Tongue (tissue), 2 donors: ENCODE measurements around the gene ITFG2. TPM values are rescaled to one million over a fixed set of nuclear protein-coding genes. Genes with fewer than 3 reads are reported as not detected.
A peak's percentile ranks its signal among the peaks of the same experiment; 100 is the strongest.
"Not testable (repeated sequence)": the region's sequence is repeated elsewhere in the genome, so short reads cannot be mapped to it uniquely, and the experiment has no call there.

Experiments used
- DNase-seq: peaks from one replicate; pipeline ENCODE4 v3.0.0-alpha.2; 2015
- total RNA-seq: library from RNA; depleted of rRNA; stranded (reverse); fragments of >200 nt; gene quantifications from one replicate; pipeline ENCODE4 v1.2.3, GENCODE V29; 2014

ITFG2 gene
- 26.7 TPM for total RNA-seq

DNA sequence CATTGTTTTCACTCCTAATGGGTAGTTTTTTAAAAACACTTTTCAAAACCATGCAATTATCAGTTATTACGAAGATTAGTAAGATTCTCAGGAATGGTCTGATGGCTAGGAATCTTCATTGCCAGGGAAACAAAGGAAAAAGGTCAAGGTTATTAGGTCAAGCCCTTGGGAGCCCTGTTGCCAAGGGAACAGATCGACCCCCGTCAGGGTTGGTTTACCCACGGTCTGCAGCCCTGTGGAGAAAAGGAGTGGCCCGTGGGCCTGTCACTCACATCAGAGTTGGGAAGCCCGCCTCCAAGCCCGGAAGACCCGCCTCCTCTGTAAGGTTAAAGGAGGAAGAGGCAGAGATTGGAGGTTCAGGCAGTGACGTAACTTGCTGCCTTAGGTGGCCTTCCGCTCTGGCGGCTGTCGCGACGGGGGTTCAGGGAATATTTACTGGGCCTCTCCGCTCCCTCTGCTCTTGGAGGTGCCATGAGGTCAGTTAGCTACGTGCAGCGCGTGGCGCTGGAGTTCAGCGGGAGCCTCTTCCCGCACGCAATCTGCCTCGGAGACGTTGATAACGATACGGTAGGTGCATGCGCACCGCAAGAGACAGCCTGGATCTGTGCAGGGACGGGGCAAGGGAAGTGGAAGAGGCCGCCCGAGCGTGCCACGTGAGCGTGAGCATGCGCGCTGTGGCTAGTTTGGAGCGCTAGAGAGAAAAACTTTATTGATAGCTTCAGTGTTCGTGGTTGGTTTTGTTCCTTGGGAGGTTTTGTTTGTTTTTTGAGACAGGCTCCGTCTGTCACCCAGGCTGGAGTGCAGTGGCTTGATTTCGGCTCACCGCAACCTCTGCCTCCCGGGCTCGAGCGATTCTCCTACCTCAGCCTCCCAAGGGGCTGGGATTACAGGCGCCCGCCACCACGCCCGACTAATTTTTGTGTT lies at the start of gene ITFG2:
TSS of gene ITFG2 (plus strand) at position 379 of the 924 bp plus-strand sequence. CDS start at position 472, 93 bp downstream.
- DNase-seq = peak; percentile 100

DNA sequence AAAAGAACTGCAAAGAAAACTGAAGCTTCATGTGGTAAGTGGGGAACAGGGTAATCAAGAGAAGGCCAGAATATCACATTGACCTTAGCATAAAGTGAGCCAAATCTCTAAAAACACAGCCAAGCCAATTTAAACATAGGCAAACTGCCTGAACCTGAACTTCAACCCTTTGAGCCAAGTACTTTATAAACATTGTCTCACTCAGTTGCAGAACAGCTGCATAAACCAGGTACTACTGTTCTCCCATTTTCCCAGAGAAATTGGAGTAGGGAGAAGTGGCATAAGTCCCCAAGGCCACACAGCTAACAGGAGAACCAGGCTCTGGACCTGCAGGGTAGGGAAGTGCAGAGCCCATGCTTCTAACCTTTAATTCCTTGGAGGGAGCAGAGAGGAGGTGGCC lies 48.1 kb upstream of the ITFG2 start:
- DNase-seq = no peak

DNA sequence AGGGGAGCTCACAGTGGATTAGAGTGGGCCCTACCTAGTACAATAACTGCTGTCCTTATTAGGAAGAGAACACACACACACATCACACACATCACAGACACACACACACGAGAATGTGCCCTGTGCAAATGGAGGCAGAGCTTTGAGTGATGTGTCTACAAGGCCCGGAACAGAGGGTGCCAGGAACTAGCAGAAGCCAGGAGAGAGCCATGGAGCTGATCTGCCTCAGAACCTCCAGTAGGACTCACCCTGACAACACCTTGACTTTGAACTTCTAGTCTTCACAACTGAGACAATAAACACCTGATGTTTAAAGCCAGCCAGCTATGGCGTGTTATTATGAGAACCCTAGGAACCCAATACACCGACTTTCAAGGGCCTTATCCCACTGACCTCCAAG lies 47.4 kb upstream of the ITFG2 start:
- DNase-seq = no peak

DNA sequence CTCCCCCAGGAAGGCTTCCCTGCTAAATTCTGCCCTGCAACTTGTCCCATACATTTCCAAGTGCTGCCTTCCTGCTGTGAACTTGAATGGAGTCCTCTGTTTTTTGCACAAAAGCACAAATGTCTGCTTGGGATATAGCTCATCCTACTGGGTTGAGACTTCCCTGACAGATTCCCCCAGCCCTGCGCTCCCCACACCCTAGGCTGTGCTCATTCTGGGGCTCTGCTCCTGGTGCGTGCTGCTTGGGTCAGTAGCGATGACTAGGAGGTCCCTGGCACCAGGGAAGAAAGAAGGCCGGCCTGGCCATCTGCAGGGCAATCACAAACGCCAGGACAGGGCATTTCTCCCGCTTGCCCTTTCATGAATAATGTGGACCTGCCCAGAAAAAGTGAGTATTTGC lies 46.9 kb upstream of the ITFG2 start:
- DNase-seq = no peak

DNA sequence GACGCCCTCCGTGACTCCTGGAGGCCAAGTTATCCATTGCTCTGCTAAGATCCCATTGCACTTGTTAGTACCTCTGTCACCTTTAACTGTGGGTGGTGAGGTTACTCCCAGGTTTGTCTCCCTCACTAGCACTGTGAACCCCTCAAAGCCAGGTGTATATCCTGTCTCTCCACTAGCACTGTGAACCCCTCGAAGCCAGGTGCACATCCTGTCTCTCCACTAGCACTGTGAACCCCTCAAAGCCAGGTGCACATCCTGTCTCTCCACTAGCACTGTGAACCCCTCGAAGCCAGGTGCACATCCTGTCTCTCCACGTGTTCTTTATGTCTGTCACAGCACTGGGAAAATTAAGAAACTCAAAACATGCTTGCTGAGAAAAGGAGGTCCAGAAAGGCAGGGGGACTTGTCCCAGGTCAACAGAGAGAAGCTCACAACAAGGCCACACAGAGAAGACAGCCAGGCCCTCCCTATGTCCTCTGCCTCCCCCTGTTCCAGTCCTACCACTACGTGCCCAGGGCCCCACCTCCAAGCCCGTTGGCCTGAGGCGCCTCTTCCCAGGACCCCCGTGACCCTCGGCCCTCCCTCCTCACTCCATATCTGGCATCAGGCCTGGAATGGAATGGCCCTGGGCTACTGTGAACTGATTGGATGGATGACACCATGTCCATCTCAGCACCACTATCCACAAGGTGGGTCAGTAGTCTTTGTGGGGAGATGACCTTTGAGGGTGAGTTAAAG lies 44.1 kb upstream of the ITFG2 start:
- DNase-seq = no peak

DNA sequence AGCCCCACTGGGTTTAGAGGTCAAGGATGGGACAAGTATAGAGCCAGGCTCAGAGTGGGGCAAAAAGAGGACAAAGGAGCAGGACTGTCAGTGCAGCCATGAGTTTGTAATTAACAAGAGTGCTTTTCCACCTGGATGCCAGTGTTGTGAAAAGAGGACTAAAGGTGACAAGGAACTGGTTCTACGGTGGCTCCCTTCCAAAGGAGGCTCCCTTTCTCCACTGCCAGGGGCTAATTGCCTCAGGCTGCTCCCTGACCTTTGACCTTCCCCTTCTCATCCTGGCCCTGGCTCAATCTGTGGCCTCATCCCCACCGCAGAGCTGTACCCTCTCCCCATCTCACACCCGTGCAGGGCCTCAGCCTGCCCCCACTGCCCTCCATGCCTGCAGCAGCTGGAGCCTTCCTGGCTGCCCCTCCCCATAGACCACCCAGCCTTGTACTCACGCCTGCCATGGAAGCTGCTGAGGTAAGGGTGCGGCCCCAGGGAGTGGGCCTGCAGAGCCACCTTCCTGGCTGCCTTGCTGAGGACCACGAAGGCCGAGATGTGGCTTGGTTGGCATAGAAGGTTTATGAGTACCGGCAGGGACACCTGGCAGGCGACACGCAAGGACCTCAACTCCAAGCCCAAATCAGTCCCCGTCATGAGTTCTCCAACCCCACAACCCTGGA lies 42.5 kb upstream of the ITFG2 start:
- DNase-seq = no peak

DNA sequence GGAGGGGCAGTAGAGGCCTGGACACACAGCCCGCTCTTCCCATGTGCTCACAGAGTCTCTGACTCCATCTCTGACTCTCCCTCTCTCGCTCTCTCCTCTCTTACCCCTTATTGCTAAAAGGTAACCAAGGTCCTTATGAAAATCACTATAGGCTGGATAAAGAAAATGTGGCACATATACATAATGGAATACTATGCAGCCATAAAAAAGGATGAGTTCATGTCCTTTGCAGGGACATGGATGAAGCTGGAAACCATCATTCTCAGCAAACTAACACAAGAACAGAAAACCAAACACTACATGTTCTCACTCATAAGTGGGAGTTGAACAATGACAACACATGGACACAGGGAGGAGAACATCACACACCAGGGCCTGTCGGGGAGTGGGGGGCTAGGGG lies 41.9 kb upstream of the ITFG2 start:
- DNase-seq = not testable (repeated sequence)

DNA sequence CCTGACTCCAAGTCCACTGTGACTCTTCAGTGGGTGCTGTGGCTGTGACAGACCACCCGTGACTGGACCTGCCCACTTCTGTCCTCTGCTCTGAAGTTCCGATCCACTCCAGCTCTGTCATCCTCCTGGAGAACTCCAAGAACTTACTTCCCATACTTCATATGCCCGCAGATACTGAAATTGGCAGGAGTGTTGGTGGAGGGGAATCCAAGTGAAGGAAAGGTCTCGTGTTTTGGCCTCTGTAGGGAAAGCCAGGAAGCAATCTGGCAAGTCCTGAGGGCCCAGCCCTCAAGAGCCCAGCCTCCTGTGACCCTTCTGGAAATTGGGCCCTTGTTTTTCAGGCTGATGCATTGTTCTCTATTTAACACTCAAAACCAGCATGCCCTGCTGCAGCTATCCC lies 40.1 kb upstream of the ITFG2 start:
- no peak for DNase-seq

DNA sequence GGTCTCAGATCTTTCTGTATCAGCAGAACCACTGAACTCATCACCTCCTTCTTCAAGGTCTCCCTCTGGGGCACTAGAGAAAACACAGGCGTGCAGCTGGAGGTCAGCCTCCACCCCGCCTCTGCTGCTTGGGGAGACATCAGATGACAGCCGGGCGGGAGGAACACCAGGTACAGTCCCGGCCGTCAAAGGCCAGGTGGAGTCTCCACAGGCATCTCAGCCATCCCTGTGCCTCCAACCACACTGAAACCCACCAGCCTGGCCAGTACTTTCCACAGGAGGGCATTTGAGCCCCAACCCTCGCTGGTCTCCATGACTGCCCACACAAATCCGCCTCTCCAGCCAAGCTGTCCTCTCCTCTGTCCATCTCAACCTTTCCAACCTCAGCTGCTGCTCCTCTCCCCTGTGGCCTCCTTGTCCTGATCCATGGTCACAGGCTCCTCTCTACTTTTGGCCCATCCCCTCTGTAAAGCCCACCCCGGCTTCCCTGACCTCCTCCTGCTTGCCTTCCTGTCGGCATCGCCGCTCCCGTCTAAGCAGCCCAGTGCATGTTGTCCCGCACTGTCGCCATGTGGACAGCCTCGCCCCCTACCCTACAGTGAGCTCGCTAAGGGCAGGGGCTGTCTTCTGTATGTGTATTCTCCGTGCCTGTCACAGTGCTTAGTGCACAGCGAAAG lies 39.1 kb upstream of the ITFG2 start:
- no peak for DNase-seq

DNA sequence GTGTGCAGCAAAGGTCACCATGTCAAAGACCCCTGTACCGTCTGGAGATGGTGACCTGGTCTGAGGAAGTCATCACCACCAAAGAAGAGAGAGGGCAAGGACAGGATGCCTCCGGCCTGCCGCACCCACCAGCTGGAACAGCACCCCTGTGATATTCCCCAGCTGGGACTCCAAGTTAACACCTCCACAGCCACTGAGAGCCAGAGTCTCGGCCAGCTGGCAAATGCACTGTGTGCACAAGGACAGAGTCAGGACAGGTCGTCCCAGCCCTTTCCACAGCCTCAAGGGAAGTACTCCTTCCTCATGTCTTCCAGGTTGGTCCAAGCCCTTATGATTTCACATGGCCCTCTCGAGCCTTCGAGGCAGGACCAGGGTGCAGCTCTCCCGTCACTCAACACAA lies 37.0 kb upstream of the ITFG2 start:
- DNase-seq = no peak

DNA sequence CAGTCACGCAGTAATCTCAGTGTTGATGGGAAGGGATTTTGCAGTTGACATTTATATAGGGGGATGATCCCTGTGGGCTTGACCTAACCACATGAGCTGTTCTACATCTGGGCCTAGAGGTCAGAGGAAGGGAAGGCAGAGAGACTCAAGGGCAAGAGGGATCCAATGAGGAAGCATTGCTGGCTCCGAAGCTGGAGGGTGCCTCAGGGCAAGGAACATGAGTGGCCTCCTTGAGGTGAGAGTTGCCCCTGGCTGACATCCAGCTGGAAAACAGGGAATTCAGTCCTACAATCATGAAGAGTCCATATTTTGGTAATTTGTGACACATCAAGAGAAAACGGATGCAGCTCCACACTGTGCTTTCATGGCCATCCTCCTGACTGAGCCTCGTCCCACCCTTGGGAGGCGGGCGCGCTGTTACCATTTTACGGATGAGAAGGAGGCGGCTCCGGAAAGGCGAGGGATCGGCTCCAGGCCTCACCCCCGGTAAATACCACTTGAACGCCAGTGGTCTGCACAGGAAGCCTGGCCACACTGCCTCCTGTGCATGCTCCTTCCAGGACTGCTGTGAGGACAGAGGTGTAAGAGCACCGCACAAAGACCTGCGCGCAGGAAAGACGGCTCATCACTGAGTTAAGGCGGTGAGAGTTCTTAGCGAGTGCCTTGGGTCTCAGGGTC lies 36.2 kb upstream of the ITFG2 start:
- no peak for DNase-seq

DNA sequence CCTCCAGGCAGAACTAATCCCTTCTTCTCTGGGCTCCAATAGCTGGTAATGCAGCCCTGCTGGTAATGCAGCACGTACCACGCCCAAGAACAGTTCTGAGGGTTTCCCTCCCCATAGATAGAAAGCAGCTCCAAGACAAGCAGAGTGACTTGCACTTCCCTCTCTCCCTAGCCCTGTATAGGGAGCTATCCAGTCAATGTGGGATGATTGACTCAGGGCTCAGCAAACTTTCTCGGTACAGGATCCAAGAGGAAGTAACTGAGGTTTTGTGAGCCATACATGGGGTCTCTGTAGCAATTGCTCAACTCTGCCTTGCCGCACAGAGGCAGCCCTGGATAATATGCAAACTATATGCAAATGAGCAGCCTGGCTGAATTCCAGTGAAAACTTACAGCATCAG lies 33.2 kb upstream of the ITFG2 start:
- DNase-seq = peak; percentile 54

DNA sequence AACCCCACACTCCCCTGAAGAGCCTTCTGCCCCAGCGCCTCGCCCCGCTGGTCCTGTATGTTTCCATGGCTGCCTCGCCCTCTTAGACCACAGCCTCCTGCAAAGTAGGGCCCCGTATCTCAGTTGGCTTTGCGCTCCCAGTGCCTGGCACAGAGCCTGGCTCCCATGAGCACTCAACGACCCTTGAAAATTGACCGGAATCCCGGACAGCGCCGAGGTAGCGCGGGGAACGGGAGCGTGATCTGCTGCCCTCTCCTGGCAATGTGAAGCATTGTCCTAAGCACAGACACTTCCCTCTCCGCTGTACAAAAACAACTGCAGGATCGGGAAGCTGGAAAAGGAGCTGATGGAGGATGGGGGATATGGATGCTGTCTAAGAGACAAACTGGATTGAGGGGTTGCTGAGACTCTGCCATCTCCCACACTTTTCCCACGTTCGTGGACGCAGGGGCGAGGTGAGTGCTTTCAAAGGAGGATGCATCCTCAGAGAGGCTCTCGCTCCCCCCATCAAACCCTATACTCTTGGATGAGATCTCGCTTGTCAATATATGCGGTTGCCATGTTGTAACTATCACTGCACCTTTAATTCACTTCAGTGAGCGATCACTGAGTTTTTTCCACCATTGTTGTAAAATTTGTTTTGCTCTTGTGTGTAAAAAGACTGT lies 28.4 kb upstream of the ITFG2 start:
- DNase-seq = peak; percentile 84

DNA sequence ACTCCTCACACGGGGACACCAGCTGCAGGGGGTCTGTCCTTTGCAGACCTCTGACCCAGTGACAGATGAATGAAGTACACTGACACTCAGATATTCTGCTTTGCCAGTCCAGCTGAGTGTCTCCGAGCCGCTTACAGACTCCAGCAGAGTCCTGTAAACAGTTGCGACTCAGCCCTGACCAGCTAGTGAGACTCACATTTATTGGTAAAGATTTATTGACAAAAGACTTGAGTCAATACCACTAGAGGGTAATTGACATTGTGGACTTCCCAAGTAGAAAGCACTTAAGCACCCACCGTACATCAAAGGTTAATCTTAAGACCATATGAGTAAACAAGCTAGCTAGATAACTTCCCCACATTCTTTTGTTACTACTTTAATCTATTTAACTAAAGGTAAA lies 27.5 kb upstream of the ITFG2 start:
- no peak for DNase-seq

DNA sequence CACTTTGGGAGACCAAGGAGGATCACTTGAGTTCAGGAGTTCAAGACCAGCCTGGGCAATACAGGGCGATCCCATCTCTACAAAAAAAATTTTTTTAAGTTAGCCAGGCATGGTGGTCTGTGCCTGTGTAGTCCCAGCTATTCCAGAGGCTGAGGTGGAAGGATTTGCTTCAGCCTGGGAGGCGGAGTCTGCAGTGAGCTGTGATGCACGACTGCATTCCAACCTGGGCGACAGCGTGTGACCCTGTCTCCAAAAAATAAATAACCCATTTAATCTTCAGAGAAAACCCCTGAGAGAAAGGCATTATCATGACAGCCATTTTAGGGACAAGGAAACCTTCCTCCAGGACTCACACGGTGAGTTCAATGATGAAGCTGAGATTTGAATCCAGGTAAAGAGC lies 21.4 kb upstream of the ITFG2 start:
- no peak for DNase-seq

DNA sequence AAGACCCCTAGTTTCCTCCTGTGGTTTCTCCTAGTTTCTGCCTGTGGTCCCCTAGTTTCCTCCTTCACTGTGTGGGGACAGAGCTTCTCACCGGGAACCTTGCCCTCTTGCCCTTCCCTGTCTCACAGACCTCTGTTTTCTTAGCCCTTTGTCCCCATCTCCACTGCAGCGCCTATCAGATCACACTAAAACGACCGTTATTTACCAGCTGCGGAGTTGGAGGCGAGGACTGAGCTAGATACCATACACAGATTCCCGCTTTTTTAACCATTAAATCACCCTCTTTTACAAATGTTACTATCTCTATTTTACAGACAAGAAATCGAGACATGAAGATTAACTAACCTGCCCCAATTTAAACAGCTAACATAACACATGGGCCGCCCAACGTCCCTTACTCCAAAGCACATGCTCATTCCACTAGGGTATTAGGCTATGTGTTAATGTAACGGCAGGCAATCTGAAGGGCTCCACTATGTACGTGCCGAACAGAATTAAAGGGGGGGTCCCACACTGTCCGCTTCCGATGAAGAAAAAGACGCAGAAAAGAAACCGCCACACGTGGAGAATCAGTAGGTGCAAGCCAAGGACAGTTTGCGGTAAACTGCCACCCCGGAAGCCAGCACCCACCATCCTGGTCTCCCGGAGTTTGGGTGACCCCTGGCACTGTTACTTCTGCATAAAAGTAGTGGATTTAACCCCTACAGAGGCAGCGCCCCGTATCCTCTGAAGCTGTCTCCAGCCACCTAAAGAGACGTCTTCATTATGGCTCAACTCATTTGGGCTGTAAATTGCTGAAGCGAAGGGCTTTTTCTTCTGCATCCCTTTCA lies 19.6 kb upstream of the ITFG2 start:
- DNase-seq = no peak

DNA sequence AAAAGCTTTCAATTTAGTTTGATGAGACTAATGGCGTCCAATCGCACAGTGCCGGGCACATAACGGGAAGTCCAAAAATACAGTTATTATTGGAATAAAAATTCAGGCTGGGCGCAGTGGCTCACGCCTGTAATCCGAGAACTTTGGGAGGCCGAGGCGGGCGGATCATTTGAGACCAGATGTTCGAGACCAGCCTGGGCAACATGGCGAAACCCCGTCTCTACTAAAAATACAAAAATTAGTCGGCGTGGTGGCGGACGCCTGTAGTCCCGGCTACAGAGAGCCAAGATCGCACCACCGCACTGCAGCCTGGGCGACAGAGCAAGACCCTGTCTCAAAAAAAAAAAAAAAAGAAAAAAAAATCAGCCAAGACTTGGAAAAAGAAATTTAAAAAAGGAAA lies 18.9 kb upstream of the ITFG2 start:
- DNase-seq = no peak

DNA sequence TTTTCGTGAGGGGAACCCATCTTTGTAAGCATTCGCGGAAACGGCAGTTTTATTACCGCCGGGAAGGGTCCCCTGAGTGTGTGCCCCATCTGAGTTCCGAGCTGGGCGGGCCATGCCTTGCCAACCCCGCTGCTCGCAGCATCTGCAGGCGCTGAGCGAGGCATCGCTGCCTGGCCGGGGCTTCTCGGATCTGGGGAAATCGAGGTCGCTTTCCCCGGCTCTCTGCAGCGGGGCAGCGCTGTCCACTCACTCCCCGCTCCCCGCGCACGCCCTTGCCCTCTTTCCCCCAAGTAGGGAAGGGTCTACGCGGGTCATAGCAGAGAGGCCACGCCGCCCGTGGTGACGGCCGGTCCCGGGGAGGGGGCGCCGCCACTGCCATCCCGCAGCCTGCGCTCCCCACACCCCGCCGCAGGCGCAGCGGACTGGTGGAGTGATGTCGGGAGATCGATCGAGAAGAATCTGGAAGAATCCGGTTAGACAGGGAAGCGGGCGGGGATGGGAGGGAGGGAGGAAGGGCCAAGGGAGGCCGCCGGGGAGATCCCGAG lies 18.2 kb upstream of the ITFG2 start:
- no peak for DNase-seq

DNA sequence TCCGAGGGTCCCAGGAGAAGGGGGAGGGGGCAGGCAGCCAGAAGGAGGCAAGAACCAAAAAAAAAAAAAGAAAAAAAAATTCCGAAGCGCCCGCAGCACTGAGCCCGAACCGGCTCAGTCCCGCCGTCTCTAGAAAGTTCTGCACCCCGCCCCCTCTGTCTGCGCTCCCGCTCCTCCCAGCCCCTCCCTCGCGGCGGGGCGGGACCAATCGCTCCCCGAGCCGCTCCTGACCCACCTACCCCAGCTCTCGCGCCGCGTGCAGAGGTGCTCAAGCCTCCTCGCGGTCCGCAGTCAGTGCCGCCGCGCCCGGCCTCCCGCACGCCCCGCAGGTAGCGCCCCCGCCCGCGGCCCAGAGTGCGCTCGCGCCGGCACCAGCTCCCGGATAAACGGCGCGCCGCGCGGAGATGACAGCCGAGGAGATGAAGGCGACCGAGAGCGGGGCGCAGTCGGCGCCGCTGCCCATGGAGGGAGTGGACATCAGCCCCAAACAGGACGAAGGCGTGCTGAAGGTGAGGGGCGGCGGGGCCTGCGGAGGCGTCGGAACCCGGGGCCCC lies 17.7 kb upstream of the ITFG2 start, which contains the start of gene FKBP4:
TSS of gene FKBP4 (plus strand) at position 235 of the 554 bp plus-strand sequence. CDS start at position 405, 170 bp downstream.
- peak; percentile 93 for DNase-seq
